H1 (cell line): Measurements from ENCODE around the gene KATNAL1. TPM values are rescaled to one million over a fixed set of nuclear protein-coding genes. Genes with fewer than 3 reads are reported as not detected.

Source experiments
- CTCF ChIA-PET: fragments of 300-600 bp; sonication (Branson Sonifier 250); formaldehyde crosslinking; loops from one replicate; lab custom pipeline; 2021; ENCODE audit not compliant: partially characterized antibody; lab: Charles Lee
- POLR2A ChIA-PET: fragments of 300-600 bp; sonication (Branson Sonifier 250); formaldehyde crosslinking; loops from one replicate; lab custom pipeline; 2021; ENCODE audit warnings: inconsistent platforms; ENCODE audit not compliant: partially characterized antibody; lab: Charles Lee
- DNase-seq, 2 experiments: peaks; one replicate each; pipeline versions ENCODE4 v3.0.0 to v3.0.0-alpha.2; 2010 to 2022; ENCODE audit warnings: low spot score in 2 of 2, low read depth in 1 of 2, mixed read lengths in 1 of 2
- FAIRE-seq: peaks from 2 replicates; lab custom pipeline; 2011; peaks lifted over from hg19 to GRCh38; lab: Jason Lieb, UNC
- H2AFZ ChIP-seq: 2 replicates; pipeline ENCODE4 v1.8.1; 2012; ENCODE audit warnings: low read length, inconsistent platforms
- H2AK5ac ChIP-seq: 2 replicates; pipeline ENCODE4 v1.6.1; 2013; ENCODE audit warnings: low read depth, low read length
- H2BK120ac ChIP-seq: replicated peaks from 2 replicates; pipeline ENCODE3; 2013; ENCODE audit warnings: low read depth, low read length, inconsistent platforms
- H2BK12ac ChIP-seq: 2 replicates; pipeline ENCODE4 v1.6.1; 2013; ENCODE audit warnings: low read depth, low read length
- H2BK15ac ChIP-seq: 2 replicates; pipeline ENCODE4 v1.6.1; 2013; ENCODE audit warnings: low read length
- H2BK20ac ChIP-seq: 2 replicates; pipeline ENCODE4 v1.6.1; 2013; ENCODE audit warnings: low read length
- H2BK5ac ChIP-seq: 2 replicates; pipeline ENCODE4 v1.6.1; 2013; ENCODE audit warnings: low read depth, low read length
- H3K14ac ChIP-seq: 2 replicates; pipeline ENCODE4 v1.6.1; 2013; ENCODE audit warnings: inconsistent platforms; ENCODE audit not compliant: insufficient read length
- H3K18ac ChIP-seq: 2 replicates; pipeline ENCODE4 v1.6.1; 2013; ENCODE audit warnings: low read length; ENCODE audit errors: extremely low read depth
- H3K23ac ChIP-seq: 2 replicates; pipeline ENCODE4 v1.6.1; 2013; ENCODE audit warnings: inconsistent platforms; ENCODE audit not compliant: insufficient read length
- H3K23me2 ChIP-seq: 2 replicates; pipeline ENCODE4 v1.6.1; 2013; ENCODE audit warnings: low read depth, low read length
- H3K27ac ChIP-seq: 2 replicates; pipeline ENCODE4 v1.6.1; 2011; ENCODE audit warnings: low read depth, low read length, inconsistent platforms
- H3K27me3 ChIP-seq, 4 experiments: replicated peaks in 1 of 4; 1 replicate in 1 of 4; 2 replicates in 3 of 4; pipeline versions ENCODE4 v1.6.1 to v1.8.1; 2011 to 2013; ENCODE audit warnings: low read length in 3 of 4, mild to moderate bottlenecking in 3 of 4, inconsistent platforms in 2 of 4, mixed read lengths in 2 of 4, moderate library complexity in 1 of 4; ENCODE audit not compliant: control insufficient read depth in 3 of 4, insufficient read depth in 3 of 4; ENCODE audit errors: extremely low read depth in 1 of 4
- H3K36me3 ChIP-seq, 4 experiments: 2 replicates each; pipeline versions ENCODE4 v1.6.1 to v1.8.1; 2011 to 2013; ENCODE audit warnings: mild to moderate bottlenecking in 4 of 4, low read length in 3 of 4, moderate library complexity in 2 of 4, control low read depth in 1 of 4, inconsistent platforms in 1 of 4; ENCODE audit not compliant: insufficient read depth in 4 of 4, control insufficient read depth in 2 of 4
- H3K4ac ChIP-seq: replicated peaks from 2 replicates; pipeline ENCODE3; 2013; ENCODE audit warnings: low read length, low read depth, mixed read lengths, inconsistent platforms; ENCODE audit not compliant: insufficient read length
- H3K4me1 ChIP-seq, 4 experiments: replicated peaks in 1 of 4; 1 replicate in 1 of 4; 2 replicates in 3 of 4; pipeline versions ENCODE4 v1.6.1 to v1.8.1; 2011 to 2013; ENCODE audit warnings: low read length in 3 of 4, inconsistent platforms in 2 of 4, mixed read lengths in 1 of 4; ENCODE audit not compliant: insufficient read depth in 4 of 4, control insufficient read depth in 3 of 4
- H3K4me2 ChIP-seq, 2 experiments: 2 replicates each; pipeline versions ENCODE4 v1.6.1 to v1.8.1; 2011 to 2013; ENCODE audit warnings: low read depth in 2 of 2, low read length in 2 of 2, control low read depth in 1 of 2, inconsistent platforms in 1 of 2, mild to moderate bottlenecking in 1 of 2; ENCODE audit not compliant: insufficient read depth in 1 of 2
- H3K4me3 ChIP-seq, 4 experiments: fragments of 200-600, 300-600 bp in 1 of 4; sonication (generic), shearing (Covaris generic), sonication (Bioruptor Twin) in 1 of 4; 2 replicates each; pipeline versions ENCODE4 v1.5.1 to v1.8.1; 2011 to 2016; ENCODE audit warnings: low read length in 4 of 4, low read depth in 3 of 4, control low read depth in 2 of 4, inconsistent platforms in 2 of 4, mild to moderate bottlenecking in 2 of 4, mixed read lengths in 1 of 4, moderate library complexity in 1 of 4; ENCODE audit not compliant: insufficient read depth in 2 of 4; ENCODE audit errors: extremely low read depth in 1 of 4
- H3K56ac ChIP-seq: replicated peaks from 2 replicates; pipeline ENCODE3; 2013; ENCODE audit warnings: low read depth, mild to moderate bottlenecking, mixed read lengths, low read length, inconsistent platforms; ENCODE audit not compliant: insufficient read length
- H3K79me1 ChIP-seq: 2 replicates; pipeline ENCODE4 v1.6.1; 2013; ENCODE audit warnings: low read depth, low read length, control low read depth
- H3K79me2 ChIP-seq, 2 experiments: 2 replicates each; pipeline versions ENCODE4 v1.6.1 to v1.8.1; 2012 to 2013; ENCODE audit warnings: low read length in 2 of 2, mild to moderate bottlenecking in 2 of 2, inconsistent platforms in 1 of 2; ENCODE audit not compliant: insufficient read depth in 2 of 2, control insufficient read depth in 1 of 2
- H3K9ac ChIP-seq, 4 experiments: replicated peaks in 1 of 4; 1 replicate in 1 of 4; 2 replicates in 3 of 4; pipeline versions ENCODE4 v1.6.1 to v1.8.1; 2011 to 2013; ENCODE audit warnings: low read depth in 3 of 4, low read length in 3 of 4, control low read depth in 2 of 4, mild to moderate bottlenecking in 2 of 4, moderate library complexity in 2 of 4, inconsistent platforms in 1 of 4; ENCODE audit errors: extremely low read depth in 1 of 4
- H3K9me3 ChIP-seq, 2 experiments: 2 replicates each; pipeline versions ENCODE4 v1.6.1 to v1.8.1; 2012 to 2013; ENCODE audit warnings: mild to moderate bottlenecking in 2 of 2, moderate library complexity in 2 of 2, control low read depth in 1 of 2, inconsistent platforms in 1 of 2, low read depth in 1 of 2, low read length in 1 of 2, mixed read lengths in 1 of 2; ENCODE audit not compliant: insufficient read depth in 2 of 2
- H4K20me1 ChIP-seq, 2 experiments: replicated peaks in 1 of 2; 2 replicates each; pipeline versions ENCODE3 to v1.8.1; 2011 to 2013; ENCODE audit warnings: inconsistent platforms in 2 of 2, low read length in 2 of 2, mild to moderate bottlenecking in 1 of 2; ENCODE audit not compliant: insufficient read depth in 2 of 2, control insufficient read depth in 1 of 2
- H4K5ac ChIP-seq: 2 replicates; pipeline ENCODE4 v1.6.1; 2013; ENCODE audit warnings: low read length, low read depth, mixed read lengths, inconsistent platforms; ENCODE audit not compliant: insufficient read length
- H4K8ac ChIP-seq: 2 replicates; pipeline ENCODE4 v1.8.0; 2013; ENCODE audit warnings: mild to moderate bottlenecking, moderate library complexity, low read length, inconsistent platforms; ENCODE audit not compliant: insufficient read depth; ENCODE audit errors: extremely low read depth
- H4K91ac ChIP-seq: replicated peaks from 2 replicates; pipeline ENCODE3; 2013; ENCODE audit warnings: low read length, mixed read lengths, inconsistent platforms; ENCODE audit not compliant: insufficient read length
- CTBP2 ChIP-seq: IDR thresholded peaks from 2 replicates; pipeline ENCODE4 v1.7.0; 2011; ENCODE audit warnings: borderline replicate concordance, mild to moderate bottlenecking, moderate library complexity, mixed read lengths, low read length; ENCODE audit not compliant: insufficient read depth, insufficient read length
- E2F6 ChIP-seq: IDR thresholded peaks from 2 replicates; pipeline ENCODE4 v1.6.1; 2012; ENCODE audit warnings: inconsistent platforms
- WGBS, 2 experiments: shearing (Covaris generic) in 1 of 2; methylation state at CpG; one replicate each; pipeline versions ENCODE4 v1.1.6 to v1.1.7; 2013 to 2015; ENCODE audit warnings: low lambda C conversion rate in 2 of 2, mixed read lengths in 2 of 2, inconsistent platforms in 1 of 2, low coverage in 1 of 2, missing lambda C conversion rate in 1 of 2; ENCODE audit not compliant: insufficient replicate concordance in 2 of 2, insufficient coverage in 1 of 2, insufficient read length in 1 of 2; ENCODE audit errors: extremely low coverage in 1 of 2, missing lambda C conversion rate in 1 of 2; 5-methylcytosine and 5-hydroxymethylcytosine counted together
- polyA plus RNA-seq, 7 experiments: library from polyadenylated mRNA; depleted of rRNA in 3 of 7; stranded (reverse) in 5 of 7; unstranded in 2 of 7; fragments of >200 nt in 5 of 7; fragments of 200-250 nt in 2 of 7; gene quantifications; 1 replicate in 5 of 7; 2 replicates in 1 of 7; 4 replicates in 1 of 7; pipeline versions ENCODE4 v1.2.1 to v1.2.3, GENCODE V29; 2011 to 2013; ENCODE audit warnings: missing spikeins in 2 of 7, mixed read lengths in 2 of 7
- total RNA-seq: library from RNA; stranded (reverse); fragmentation: NEBNext Ultra II Directional; extraction: Animal tissue kit (Norgen Biotek cat#: 25700); gene quantifications from 2 replicates; pipeline ENCODE4 v1.2.1, GENCODE V29; 2021

KATNAL1 gene
- total and polyA plus RNA-seq, 2 of the 8 experiments (the other 6 are each of a cell fraction or from before 2014, with no cell fraction given), result 4.0 to 13.2 TPM

- Histone ChIP-seq H3K9ac (no peak overlapping the region), H3K4ac (no peak overlapping the region), H4K20me1 (no peaks in the 10 kb centered on the region), H4K5ac (no peak overlapping the region), H3K27ac (no peak overlapping the region), H3K56ac (no peak overlapping the region), H4K8ac (peak overlapping the region; percentile 51; the same call in 1 of the 2 replicates), H3K27me3 (no peaks in the 10 kb centered on the region), H3K79me1 (no peaks in the 10 kb centered on the region), H2BK20ac (no peak overlapping the region), H3K79me2 (no peaks in the 10 kb centered on the region), H2BK5ac (no peak overlapping the region), H3K36me3 (no peaks in the 10 kb centered on the region; a peak in 1 of 8 replicates), H2AFZ (no peak overlapping the region), H2BK15ac (no peak overlapping the region), H2BK120ac (no peak overlapping the region), H4K91ac (no peak overlapping the region), H3K9me3 (no peaks in the 10 kb centered on the region), H2AK5ac (no peak overlapping the region), H3K23ac (no peak overlapping the region), H3K4me1 (no peaks in the 10 kb centered on the region; a peak in 1 of 7 replicates), H3K23me2 (no peaks in the 10 kb centered on the region), H3K14ac (no peak overlapping the region), H3K4me2 (no peak overlapping the region), H3K18ac (no peak overlapping the region), H3K4me3 (no peak overlapping the region), H2BK12ac (no peak overlapping the region)
- FAIRE-seq (no peak), DNase-seq (no peak)
- TF ChIP-seq E2F6, result no peak
- TF ChIP-seq CTBP2, result no peak
- ChIA-PET CTCF (interaction anchor here (1.4 kb wide), 1 partner anchor 200 kb away, joined by 5 read pairs; no protein-coding TSS in a partner anchor), POLR2A (no interaction called here)
- 91% methylated on average over 5 of the region's 5 CpGs; no CpG with 5 or more reads in 1 of the 2 experiments for WGBS, 2 experiments
These were observed 24.0 kb upstream of the KATNAL1 start for GRCh38 chr13:30331331-30331771.
